Activated B cell treated with CpG ODN at 0.5 μM for 24 hours (primary cell): Measurements from ENCODE around the gene FAHD2A. TPM values are rescaled to one million over a fixed set of nuclear protein-coding genes. Genes with fewer than 3 reads are reported as not detected.
"Not testable (repeated sequence)": the region's sequence is repeated elsewhere in the genome, so short reads cannot be mapped to it uniquely, and the experiment has no call there.

ENCODE experiments used
- ATAC-seq: fragments of 200-7000 bp; cut with Tn5 transposase; one replicate; pipeline ENCODE4 v1.10.0; 2021; ENCODE audit warnings: low read depth, mild to moderate bottlenecking, moderate library complexity
- CTCF ChIA-PET: fragments of 350-600 bp; sonication (Branson Sonifier 250); formaldehyde crosslinking; loops from one replicate; lab custom pipeline; 2021; ENCODE audit warnings: antibody characterized with exemption; lab: Charles Lee
- POLR2A ChIA-PET: fragments of 350-600 bp; sonication (Branson Sonifier 250); formaldehyde crosslinking; loops from one replicate; lab custom pipeline; 2021; ENCODE audit warnings: antibody characterized with exemption; lab: Charles Lee
- DNase-seq: peaks from one replicate; pipeline ENCODE4 v3.0.0; 2022
- H3K27ac Mint-ChIP-seq: one replicate; pipeline ENCODE4 v1.8.0; 2020; ENCODE audit warnings: mixed read lengths
- H3K27me3 Mint-ChIP-seq: one replicate; pipeline ENCODE4 v1.8.0; 2021; ENCODE audit warnings: mixed read lengths
- H3K36me3 Mint-ChIP-seq: one replicate; pipeline ENCODE4 v1.8.0; 2021; ENCODE audit warnings: low read depth, mixed read lengths
- H3K4me1 Mint-ChIP-seq: one replicate; pipeline ENCODE4 v1.8.0; 2021; ENCODE audit warnings: mixed read lengths
- H3K4me3 Mint-ChIP-seq: one replicate; pipeline ENCODE4 v1.8.0; 2020; ENCODE audit warnings: mild to moderate bottlenecking, mixed read lengths
- H3K9me3 Mint-ChIP-seq: one replicate; pipeline ENCODE4 v1.8.0; 2020; ENCODE audit warnings: mixed read lengths
- intact Hi-C: fragments of 100-400 bp; cut with micrococcal nuclease; formaldehyde crosslinking; loops from one replicate; pipeline ENCODE4 v1.15.1; 2024
- total RNA-seq: library from RNA; stranded (reverse); gene quantifications from 2 replicates; pipeline ENCODE4 v1.2.3, GENCODE V29; 2022
- TF ChIP-seq, protein P1 (sequence below): fragments of 200-600 bp; IDR thresholded peaks from one replicate; pipeline ENCODE4 v1.8.0; 2022; ENCODE audit warnings: antibody characterized with exemption, mild to moderate bottlenecking

Gene FAHD2A
- total RNA-seq, 1 donor from 2014 or later = 23.4 TPM

DNA sequence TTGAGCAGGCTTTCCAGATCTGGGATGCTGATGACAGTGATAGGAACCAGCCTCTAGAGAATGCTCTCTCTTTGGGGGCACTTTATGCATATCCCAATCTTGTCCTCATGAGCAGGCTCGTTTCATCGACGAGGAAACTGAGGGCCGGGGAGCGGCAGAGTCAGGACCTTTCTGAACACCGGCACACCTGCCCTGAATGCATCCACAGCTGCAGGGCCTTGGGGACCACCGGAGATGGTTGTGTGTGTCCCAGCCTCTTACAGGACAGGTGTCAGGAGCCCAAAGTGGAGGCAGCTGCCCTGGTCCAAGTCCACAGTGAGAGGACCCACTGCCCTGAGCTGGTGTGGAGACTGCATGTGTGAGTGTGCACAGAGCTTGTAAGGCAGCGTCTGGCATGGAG, 47.6 kb upstream of the FAHD2A start:
- Mint-ChIP-seq H3K9me3 (no peaks in the 10 kb centered on the region), H3K36me3 (no peaks in the 10 kb centered on the region), H3K4me3 (no peak overlapping the region), H3K4me1 (no peaks in the 10 kb centered on the region), H3K27ac (no peak overlapping the region), H3K27me3 (peaks cover 9% of the 10 kb centered on the region)
- TF ChIP-seq, protein P1, sequence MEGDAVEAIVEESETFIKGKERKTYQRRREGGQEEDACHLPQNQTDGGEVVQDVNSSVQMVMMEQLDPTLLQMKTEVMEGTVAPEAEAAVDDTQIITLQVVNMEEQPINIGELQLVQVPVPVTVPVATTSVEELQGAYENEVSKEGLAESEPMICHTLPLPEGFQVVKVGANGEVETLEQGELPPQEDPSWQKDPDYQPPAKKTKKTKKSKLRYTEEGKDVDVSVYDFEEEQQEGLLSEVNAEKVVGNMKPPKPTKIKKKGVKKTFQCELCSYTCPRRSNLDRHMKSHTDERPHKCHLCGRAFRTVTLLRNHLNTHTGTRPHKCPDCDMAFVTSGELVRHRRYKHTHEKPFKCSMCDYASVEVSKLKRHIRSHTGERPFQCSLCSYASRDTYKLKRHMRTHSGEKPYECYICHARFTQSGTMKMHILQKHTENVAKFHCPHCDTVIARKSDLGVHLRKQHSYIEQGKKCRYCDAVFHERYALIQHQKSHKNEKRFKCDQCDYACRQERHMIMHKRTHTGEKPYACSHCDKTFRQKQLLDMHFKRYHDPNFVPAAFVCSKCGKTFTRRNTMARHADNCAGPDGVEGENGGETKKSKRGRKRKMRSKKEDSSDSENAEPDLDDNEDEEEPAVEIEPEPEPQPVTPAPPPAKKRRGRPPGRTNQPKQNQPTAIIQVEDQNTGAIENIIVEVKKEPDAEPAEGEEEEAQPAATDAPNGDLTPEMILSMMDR = no peak
- intact Hi-C loops = no loop called here
- DNase-seq (no peak), ATAC-seq (no peak)
- ChIA-PET CTCF (no interaction called here), POLR2A (no interaction called here)

DNA sequence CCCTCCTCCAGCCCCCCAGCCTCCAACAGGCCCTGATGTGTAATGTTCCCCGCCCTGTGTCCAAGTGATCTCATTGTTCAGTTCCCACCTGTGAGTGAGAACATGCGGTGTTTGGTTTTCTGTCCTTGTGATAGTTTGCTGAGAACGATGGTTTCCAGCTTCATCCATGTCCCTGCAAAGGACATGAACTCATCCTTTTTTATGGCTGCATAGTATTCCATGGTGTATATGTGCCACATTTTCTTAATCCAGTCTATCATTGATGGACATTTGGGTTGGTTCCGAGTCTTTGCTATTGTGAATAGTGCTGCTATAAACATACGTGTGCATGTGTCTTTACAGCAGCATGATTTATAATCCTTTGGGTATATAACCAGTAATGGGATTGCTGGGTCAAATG, 47.0 kb upstream of the FAHD2A start:
- POLR2A ChIA-PET, H3K27me3 Mint-ChIP-seq, H3K4me3 Mint-ChIP-seq, H3K4me1 Mint-ChIP-seq, intact Hi-C loops, H3K36me3 Mint-ChIP-seq, H3K27ac Mint-ChIP-seq, H3K9me3 Mint-ChIP-seq, DNase-seq, ATAC-seq, CTCF ChIA-PET: not testable (repeated sequence)

DNA sequence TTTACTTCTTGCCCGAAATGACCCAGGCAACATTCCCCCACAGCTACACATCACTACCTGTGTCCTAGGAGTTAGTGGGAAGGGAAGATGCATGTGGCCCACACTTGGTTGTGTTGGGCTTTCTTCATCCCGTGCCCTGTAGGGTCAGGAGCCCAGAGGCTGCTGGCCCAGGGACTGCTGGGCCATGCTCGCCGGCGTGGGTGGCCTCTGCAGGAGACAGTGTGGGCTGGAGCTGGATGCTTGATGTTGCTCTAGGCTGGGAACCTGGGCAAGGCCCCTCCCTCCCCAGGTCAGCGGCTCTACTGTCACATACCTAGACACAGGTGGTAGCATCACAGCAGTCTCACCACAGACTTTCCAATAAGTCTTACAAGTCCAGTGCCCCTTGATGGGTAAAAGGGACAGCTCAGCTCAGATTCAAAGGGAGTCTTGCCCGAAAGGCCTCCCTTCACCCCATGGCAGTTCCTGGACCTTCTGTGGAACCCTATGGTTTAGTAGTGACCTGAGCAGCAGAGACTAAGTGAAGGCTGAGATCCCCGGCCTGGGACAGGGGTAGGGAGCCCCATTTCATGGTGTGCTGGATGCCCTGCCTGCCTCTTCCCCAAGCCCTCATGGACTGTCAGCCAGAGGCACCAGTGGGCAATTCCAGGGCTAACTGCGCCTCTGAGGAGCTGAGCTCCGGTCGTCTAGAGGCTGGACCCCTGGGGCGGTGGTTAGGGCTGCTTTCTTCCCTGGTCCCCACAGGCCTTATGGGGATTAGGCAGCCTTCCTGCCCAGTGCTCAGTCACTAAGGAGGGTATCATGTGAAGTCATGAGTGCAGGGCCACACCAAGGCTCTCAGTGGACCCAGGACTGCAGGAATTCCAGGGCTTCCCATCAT, 45.4 kb upstream of the FAHD2A start:
- Mint-ChIP-seq H3K4me3 (no peak overlapping the region), H3K36me3 (no peaks in the 10 kb centered on the region), H3K27ac (no peak overlapping the region), H3K27me3 (peaks cover 12% of the 10 kb centered on the region), H3K4me1 (no peaks in the 10 kb centered on the region), H3K9me3 (no peaks in the 10 kb centered on the region)
- DNase-seq = no peak
- POLR2A ChIA-PET = no interaction called here
- TF ChIP-seq, protein P1 = no peak
- intact Hi-C loops = no loop called here
- ATAC-seq = no peak
- CTCF ChIA-PET = no interaction called here

DNA sequence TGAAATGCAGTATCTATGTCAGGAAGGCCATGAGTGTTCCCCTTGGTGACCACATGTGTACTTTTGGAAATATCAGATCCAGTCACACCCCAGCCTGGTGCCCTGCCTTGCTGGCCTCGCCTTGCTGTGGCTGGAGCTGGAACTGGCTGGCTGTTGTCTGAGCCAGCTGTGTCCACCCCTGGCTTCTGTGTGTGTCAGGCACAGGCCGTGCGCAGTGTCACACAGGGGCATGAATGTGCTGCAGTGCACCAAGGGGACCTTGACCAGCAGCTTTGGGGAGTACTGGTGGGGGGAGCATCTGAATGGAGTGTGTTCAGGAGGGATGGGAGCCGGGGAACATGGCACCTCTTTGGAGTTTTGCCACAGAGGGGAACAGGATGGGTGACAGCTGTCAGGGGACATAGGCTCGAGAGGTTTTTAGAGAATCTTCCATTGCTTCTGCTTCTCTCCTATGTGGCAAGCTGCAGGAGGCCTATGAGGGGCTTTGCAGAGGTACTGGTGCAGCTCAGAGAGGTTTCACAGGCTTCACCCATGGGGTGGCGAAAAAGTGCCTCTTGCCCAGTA, 44.7 kb upstream of the FAHD2A start:
- Mint-ChIP-seq H3K4me3 (no peak overlapping the region), H3K27ac (no peak overlapping the region), H3K36me3 (no peaks in the 10 kb centered on the region), H3K4me1 (no peaks in the 10 kb centered on the region), H3K9me3 (no peaks in the 10 kb centered on the region), H3K27me3 (peaks cover 12% of the 10 kb centered on the region)
- CTCF ChIA-PET = no interaction called here
- intact Hi-C loops = no loop called here
- TF ChIP-seq, protein P1 = no peak
- POLR2A ChIA-PET = no interaction called here
- no peak for DNase-seq
- ATAC-seq = no peak

DNA sequence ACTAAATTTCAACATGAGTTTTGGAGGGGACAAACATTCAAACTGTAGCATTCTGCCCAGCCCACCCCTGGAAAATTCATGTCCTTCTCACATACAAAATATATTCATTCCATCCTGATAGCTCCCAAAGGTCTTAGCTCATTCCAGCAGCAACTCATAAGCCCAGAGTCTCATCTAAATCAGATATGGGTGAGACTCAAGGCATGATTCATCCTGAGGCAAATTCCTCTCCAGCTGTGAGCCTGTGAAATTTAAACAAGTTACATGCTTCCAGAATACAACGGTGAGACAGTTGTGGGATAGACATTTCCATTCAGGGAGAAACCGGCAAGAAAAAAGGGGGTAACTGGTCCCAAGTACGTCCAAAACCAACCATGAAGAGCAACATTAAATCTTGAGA, 43.5 kb upstream of the FAHD2A start:
- TF ChIP-seq, protein P1 = no peak
- no peaks in the 10 kb centered on the region for H3K36me3 Mint-ChIP-seq
- H3K4me3 Mint-ChIP-seq = no peak overlapping the region
- ChIA-PET CTCF (no interaction called here), POLR2A (no interaction called here)
- H3K27ac Mint-ChIP-seq = no peak overlapping the region
- peaks cover 12% of the 10 kb centered on the region for H3K27me3 Mint-ChIP-seq
- intact Hi-C loops = no loop called here
- no peak for ATAC-seq
- no peaks in the 10 kb centered on the region for H3K9me3 Mint-ChIP-seq
- H3K4me1 Mint-ChIP-seq = no peaks in the 10 kb centered on the region
- no peak for DNase-seq
